Fibroblast of gingiva (primary cell): ENCODE measurements around the gene LRRC32.

ENCODE experiments used
- DNase-seq: peaks from one replicate; pipeline ENCODE4 v3.0.0-alpha.2; 2011; ENCODE audit warnings: low read depth

Gene LRRC32

DNA sequence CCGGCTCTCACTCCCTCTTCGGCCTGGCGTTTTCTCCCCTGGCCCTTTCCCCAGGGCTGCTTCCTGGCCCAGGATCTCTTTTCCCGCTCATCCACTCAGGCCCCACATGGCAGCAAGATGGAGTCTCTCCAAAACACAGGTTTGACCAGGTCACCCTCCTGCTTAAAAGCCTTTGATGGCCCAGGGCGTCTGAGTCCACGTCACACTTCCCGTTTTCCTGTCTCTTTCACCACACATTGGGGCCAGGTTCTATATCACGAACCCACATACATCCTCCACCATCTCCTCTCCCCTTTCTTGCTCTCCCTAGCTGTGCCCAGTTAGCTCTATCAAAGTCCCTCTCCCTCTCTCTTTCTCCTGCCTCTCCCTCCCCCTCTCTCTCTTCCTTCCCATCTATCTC lies 7.8 kb upstream of the LRRC32 start:
- DNase-seq = no peak

DNA sequence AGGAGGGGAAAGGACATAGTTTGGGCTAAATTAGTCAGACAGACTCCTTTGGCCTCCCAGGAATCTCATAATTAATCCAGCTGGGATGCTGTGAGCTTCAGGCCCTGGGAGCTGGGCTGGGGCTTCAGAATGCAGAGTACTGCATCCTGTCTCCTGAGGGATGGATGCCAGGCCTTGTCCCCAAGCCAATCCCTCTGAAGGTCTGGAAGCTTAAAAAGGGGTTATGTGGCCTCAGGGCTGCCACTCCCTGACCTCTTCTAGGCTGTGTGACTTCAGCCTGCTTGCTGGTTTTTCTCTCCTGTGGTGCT lies 6.9 kb upstream of the LRRC32 start:
- DNase-seq = no peak

DNA sequence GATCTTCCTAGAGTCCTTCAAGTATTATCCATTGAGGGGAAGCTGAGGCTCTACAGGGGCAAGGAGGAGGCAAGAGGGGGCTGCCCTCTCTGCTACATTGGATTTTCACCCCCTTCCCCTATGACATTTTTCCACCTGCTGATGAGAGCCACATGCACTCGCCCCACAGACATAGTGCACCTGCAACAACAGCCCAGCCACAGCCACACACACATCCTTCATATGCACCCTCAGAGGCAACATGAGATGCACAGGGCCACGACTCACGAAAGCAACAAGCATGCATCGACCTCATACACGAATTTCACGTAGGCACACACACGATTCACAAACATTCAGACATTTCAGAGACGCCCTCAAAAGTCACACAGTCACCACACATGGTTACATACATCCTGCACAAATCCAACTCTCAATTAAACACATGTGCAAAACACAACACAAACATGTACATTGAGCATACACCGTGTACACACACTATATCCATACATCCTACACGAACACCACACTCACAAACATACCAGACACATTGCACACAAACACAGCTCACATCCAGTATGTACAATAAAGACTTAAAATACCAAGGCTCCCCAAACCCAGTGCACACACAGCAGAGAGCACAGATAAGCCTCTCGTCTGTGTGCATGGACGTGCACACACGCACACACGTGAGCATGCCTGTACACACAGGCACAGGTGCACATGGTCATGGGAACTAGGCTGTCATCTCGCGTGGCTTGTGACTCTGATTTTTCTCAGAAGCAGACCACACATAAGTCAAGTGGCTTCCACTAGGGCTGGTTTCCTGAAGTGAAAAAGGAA lies 6.3 kb upstream of the LRRC32 start:
- no peak for DNase-seq

DNA sequence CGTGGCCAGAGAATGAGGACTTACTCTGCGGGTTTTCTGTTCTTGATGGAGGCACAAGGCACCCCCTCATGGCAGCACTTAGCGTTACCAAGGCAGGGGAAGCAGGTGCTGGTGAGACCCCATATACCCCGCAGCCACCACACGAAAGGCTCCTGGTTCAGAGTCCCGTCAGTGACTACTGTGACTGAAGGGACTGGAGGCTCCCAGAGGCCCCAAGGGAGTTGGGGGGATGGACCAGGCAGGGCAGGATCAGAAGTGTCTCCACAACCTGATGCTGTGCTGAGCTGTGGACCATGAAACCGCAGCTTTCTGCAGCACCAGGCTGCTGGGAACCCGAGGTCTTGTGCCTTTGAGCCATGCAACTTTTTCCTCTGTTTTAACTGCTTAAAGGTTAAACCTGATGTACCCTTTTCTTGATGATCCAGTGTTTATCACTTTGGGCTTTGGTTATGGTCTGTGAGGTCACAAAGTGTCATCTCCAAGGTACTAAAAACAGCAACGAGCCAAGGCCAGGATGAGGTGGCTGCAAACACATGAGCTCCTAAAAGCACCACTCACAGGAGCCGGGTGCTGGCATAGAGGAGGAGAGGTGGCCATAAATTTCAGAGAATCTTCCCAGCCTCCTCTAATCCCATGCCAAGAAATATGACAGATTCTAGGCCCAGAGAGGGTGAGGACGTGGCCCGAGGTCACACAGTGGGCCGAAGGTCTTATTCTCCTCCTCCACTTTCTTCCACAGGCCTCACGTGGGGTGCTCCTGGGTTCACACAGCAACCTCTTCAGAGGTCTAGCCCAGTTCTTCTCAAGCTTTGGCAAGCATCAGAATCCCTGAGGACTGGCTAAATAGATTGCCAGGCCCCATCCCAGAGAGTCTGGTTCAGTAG lies 4.2 kb upstream of the LRRC32 start:
- DNase-seq = no peak

DNA sequence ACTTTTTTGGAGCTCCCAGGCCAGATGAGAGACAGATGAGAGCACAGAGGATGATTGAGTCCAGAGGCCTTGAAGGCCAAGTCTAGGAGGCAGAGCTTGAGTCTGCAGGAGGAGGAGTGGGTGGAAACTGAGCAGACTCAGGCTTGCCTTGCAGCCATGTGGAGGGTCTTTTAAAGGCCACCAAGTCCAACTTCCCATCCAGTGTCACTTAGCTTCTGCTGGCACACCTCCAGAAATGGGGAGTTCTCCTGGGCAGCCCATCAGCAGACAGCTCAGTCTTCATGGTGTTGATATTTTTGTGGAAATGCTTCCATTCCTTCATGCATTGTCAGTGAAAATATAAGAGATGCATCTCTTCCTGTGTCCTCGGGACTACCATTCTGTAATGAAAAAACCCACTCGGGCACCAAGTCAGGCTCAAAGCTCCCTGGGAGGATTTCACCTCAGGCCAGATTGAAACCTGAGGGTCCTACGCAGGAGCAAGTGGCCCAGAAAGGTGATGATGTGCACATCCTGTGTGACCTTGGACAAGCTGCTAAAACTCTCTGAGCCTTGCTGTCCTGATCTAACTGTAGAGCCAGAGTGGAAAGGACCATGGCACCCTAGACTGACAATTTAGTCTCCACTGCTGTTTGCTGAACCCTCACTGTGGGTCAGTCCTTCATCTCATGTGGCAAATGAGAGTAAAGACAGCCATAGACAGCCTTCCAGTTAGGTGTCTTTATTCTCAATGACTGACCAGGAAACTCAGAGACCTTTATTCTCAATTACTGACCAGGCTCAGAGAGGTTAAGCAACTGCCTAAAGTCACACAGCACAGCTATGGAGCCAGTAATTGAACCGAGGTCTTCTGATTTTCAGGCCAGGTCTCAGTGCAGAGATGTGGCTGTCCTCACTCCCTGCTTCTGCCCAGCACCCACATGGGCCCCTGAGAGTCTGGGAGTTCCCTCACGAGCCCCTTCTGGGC lies 2.9 kb upstream of the LRRC32 start:
- no peak for DNase-seq

DNA sequence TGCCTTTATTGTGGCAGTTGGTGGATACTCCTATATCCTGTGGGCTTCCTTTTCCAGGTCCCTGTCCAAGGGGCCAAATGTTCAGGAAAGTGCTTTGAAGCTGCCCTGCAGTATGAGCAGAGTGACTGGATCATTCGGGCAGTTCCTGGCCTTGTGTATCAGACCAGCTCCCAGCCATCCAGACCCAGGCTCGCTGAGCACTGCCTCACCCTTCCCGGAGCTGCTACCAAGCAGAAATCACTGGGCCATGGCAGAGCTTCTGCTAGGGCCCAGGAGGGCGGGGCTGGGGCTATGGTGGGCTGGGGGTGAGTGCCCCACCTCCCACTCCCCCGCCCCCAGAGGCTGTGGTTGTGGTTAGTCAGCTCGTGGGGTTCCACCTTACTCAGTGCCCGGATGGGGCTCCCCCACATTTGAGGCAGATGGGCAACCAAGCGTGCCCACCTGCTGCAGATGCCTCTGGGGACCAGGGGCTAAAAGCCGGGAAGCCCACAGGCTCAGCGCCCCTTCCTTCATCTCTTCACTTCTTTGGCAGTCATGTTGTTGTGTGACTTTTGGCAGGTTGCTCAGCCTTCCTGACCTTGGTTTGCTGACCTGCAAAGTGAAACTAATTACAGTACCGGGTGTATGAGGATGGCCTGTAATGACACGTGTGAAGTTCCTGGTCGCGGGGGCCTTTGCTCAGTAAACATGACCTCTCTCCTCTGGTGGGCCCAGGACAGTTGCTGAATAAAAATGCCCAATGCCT lies 2.1 kb upstream of the LRRC32 start:
- no peak for DNase-seq

DNA sequence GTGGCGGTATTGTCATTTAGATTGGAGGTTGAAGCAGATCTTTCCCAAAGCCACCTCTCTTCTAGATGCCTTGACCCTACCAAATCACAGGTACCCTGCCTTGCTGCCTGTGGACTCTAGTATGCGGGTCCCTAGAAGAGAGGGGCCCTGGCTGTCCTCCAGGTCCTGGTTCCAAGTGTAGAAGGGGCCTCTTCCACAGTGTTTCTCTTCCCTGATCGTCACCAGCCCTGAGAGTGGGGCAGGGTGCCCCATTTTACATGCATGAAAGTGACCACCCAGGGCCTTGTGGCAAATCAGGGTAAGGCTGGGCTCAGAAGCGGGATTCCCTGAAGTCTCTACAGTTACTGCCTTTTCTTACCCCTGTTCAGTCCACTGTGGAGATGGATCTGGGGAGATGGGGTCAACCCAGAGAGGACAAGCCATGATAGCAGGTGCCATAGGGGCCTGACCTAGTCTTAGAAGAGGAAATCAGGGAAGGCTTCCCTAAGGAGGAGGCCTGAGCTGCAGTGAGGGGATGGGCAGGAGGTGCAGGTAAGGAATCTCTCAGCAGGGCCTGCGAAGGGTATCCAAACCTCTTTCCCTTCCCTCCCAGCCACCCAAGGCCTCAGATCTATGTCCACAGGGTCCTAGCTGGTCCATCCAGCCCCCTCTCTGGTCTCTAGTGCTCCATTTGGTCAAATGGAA lies 1.2 kb upstream of the LRRC32 start:
- no peak for DNase-seq

DNA sequence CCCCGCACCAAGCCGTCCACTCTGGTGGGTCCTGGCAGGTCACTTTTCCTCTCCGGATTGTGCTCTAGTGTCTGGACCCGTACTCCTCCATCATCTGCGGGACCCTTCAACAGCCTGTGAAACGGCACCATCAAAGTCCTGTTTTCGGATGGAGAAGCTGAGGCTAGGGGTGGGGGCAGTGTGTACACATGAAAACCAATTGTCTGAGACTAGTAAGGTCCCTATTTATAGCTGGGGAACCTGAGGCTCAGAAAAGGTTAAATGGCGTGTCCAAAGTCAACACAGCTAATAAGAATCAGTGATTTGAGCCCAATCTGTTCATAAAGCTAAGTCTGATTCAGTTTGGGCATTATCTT lies 668 bp upstream of the LRRC32 start:
- no peak for DNase-seq

DNA sequence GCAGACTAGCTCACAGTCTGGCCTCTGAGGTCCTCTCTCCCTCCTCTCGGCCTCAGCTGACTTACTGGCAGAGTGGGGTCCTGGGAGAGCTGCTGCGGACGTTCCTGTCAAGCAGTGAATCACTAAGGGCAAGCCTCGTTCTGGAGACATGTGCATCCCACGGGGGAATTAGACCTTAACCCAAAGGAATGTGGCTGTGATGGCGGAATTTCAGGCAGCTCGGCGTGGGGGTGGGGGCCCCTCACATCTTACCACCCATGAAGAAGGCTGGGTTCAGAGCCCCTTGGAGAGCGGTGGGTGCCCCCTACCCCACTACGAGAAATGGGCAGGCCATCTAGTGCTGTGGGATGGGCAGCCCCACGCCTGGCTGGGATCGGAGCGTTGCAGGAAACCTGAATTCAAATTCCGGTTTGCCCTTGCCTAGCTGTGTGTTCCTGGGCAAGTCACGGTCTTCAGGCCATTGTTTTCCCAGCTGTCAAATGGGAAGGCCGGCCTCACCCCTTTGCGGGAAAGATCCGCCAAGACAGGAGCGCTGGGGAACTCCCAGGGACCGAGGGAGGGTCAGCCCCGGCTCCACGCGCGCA lies 554 bp downstream of the LRRC32 start:
- DNase-seq = peak; percentile 61

DNA sequence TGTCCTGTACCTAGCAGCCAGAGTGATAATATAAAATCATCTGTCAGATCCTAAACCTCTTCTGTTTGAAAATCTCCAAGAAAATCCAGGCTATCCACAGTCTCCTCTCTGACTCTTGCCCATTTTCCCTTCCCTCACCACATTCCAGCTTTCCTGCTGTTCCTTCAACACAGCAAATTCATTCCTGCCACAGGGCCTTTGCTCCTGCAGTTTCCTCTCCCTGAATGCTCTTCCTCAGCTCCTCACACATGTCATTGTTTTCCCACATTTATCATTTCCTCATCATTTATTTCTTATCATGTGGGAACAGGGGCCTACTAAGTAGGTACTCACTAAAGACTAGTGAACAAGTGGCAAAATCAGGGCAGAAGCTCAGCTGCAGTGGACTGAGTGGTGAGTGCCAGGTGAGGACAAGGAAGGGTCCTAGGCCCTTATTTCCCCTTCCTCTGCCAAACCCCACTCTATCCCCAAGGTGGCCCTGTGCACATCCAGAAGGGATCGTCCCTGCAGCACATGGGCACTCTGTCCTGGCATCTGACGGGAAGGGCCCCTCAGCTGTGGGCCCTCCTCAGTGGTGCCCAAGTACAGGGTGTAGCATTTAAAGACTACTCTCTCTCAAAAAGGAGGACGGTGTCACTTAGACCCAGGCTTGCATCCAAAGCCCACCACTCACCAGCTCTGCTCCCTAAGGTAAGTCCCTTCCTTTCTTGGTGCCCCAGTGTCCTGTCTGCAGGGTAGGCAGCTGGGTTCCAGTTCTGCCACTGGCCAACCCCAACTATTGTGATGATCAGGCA lies 2.0 kb downstream of the LRRC32 start:
- no peak for DNase-seq

DNA sequence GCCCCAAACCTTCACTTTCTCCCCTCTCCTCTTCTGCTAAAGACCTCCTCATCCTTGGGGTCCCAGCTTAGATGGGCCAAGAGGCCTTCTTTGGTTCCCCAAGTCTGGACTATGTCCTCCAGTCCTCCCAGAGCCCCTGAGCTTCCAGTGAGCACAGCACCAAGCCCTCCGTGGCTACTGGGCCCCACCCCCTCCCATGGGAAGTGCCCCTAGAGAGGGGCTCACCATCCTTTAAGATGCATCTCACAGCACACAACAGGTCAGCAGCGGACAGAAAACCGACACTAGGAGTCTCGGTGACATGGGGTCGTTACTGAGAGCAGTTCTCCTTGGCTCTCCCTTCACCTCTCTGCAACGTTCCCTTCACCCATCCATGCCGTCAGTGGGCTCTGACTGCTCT lies 2.7 kb downstream of the LRRC32 start:
- no peak for DNase-seq

DNA sequence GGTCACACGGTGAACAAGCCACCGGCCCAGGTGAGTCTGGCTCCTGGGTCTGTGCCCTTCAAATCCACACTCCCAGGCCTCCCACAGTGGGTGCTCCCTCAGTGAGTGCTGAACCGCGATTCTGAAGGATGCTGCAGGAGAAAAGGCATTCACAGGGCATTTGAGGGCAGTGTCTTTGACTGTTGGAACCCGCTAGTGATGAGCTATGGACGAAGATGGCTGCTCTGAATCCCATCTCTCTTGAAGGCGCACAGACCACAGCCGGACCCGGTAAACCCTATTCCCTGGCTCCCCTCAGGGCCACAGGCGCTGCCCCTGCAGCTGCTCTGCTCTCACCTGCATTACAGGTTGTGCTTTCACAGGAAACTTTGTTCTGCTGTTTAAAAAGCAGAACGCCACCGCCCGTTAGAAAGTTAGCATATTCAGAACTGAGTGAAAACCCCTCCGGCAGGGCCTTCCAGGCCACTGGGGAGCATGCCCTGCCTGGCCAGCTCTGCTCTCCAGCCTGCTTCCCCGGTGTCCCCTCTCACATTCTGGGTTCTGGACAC lies 3.2 kb downstream of the LRRC32 start:
- DNase-seq = no peak

DNA sequence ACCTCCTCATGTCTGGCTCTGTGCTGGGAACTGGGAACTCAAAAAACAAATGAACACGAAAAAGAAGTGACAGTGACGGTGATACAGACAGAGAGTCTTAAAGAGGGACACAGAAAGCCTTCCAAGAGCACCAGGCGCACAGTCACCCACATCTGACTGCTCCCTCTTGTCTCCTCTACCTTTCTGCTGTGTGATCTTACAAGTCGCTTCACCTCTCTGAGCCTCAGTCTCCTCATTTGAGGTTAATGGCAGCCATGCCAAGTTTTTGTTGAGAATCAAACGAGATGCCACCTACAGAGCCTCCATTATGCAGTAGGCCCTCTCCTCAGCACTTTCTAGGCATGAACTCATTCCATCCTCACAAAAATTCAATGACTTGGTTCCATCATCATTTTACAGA lies 3.7 kb downstream of the LRRC32 start:
- no peak for DNase-seq

DNA sequence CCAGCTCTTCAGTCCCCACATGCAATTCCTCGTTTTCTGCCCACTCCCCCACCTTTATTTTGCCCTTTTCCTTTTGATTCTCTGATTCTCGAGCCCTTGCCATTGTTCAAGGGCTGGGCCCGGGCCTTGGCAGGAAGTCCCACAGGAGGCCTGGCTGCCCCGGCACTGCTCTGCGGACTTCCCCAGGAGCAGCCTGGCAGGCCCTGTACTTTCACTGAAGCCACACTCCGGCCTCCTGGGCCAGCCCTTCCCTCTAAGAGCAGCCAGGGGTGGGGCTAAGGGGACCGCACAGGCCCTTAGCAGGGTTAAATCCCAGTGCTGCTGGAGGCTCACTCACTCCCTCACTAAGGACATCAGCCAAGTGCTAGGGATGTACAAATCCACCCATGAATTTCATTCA lies 4.1 kb downstream of the LRRC32 start:
- no peak for DNase-seq

DNA sequence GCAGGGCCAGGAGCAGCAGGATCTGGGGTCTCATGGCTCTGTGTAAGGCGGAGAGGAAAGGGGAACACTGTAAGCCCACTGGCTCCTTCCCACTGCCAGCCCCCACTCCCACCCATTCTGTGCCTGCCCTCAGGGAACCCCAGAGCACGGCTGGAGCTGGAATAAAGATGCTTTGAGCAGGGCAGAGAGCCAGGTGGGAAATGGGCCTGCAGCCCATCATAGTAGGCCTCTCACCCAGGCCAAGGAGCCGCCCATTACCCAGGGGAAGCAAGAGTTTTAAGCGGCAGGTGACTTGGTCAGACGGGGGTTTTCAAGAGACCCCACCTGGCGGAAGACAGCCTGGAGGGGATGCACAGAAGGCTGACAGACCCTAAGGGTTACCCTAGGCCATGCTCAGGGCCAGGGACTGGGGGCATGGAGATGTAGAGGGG lies 4.6 kb downstream of the LRRC32 start:
- no peak for DNase-seq

DNA sequence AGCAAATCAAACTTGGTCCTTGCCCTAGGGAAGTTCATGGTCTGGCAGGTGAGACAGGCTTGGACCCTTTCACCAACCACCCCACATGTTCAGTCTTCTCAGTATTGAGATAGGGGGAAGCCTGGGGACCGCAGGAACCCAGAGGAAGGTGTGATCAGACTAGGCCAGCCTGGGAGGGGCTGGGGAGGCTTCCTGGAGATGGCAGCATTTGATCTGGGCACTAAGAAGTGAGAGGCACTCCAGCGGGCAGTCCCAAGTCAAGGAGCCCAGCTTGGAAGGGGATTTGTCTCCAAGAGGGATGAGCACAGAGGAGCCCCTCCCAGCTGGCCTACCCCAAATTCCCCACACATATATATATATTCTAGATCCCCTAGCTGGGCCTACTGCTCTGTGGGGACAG lies 5.4 kb downstream of the LRRC32 start:
- no peak for DNase-seq

DNA sequence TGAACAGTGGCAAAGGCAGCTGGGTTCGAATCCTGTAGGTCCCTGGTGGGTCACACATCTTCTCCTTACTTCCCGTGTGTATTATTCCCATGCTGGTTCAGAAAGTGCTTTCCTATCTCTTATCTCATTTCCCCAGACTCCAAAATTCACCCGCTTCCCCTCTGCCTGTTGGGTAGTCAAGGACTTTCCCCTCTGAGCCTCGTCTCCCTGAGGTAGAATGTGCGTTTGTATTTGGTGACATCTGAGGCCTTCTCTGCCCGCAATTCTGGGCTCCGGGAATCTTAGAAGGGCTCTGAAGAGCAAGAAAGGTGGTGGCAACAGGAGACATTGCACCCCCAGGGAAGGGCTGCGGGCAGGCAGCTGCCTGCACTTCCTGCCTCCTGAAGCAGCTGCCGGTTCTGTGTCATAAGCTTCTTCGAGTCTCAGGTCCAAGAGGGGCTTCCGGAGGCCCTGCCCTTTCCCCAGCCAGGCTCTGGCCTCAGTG lies 5.9 kb downstream of the LRRC32 start:
- no peak for DNase-seq

DNA sequence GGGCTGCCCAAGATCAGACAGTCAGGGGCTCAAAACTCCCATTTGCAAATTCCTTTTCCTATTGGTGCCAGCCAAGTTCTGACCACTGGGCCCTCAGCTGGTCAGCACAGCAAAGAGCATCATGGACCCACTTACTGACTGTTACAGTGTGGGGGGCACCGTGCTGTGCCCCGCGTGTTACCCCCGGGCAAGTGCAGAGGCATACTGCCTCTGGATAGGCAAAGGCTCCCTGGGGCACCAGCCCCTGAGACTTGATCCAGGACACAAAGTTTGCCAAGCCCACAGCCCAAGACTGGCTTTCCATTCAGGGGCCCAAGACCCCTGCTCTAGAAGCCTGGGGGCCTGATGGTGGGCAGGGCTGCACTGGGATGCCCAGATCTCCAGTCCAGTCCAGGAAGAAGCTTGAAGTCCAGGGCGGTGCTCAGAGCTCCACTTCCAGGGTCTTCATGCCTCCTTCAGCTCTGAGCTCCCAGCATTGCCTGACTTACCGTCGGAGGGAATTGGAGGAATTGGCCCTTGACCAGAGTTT lies 6.6 kb downstream of the LRRC32 start:
- no peak for DNase-seq

DNA sequence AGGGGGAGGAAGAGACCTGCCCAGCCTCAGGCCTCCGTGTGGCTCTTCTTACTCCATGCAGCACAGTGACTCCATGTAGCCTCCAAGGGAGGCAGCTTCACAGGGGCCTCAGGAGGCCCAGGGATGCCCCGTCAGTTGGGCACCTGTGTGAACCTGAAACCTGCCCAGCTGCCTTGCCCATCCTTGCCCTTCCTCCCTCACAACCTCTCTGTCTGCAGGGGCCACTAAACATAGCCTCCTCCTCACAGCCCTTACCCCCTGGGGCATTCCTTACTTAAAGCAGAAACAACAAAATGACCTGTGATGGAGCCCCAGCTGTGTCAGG lies 7.1 kb downstream of the LRRC32 start:
- no peak for DNase-seq
